ENCODE measurements around the gene CSDE1.

- TF ChIP-seq CTCF (IDR thresholded peaks at IDR 0.05) (no peak), POLR2A (IDR thresholded peaks at IDR 0.05) (no peak)
Observed at GRCh38 chr1:114700036-114700600, 57.7 kb downstream of the CSDE1 start.
